CD14-positive monocyte (primary cell): ENCODE measurements around the gene CISH. TPM values are rescaled to one million over a fixed set of nuclear protein-coding genes. Genes with fewer than 3 reads are reported as not detected.

Source experiments
- DNase-seq, 3 donors: peaks; one replicate each; pipeline ENCODE4 v3.0.0-alpha.2; 2011 to 2022
- H2AFZ ChIP-seq: 2 replicates; pipeline ENCODE4 v1.6.0; 2012; ENCODE audit warnings: mild to moderate bottlenecking, low read depth, low read length, inconsistent platforms; ENCODE audit not compliant: insufficient read depth, poor library complexity, severe bottlenecking
- H3K27ac ChIP-seq, 2 donors: 1 replicate in 1 of 2; 2 replicates in 1 of 2; pipeline ENCODE4 v1.5.1; 2012 to 2013; ENCODE audit warnings: low read length in 2 of 2, control low read depth in 1 of 2, inconsistent platforms in 1 of 2, low read depth in 1 of 2, mild to moderate bottlenecking in 1 of 2
- H3K27me3 ChIP-seq, 2 donors: one replicate each; pipeline versions ENCODE4 v1.6.0 to v1.6.1; 2011 to 2013; ENCODE audit warnings: low read length in 2 of 2; ENCODE audit not compliant: control insufficient read depth in 2 of 2, insufficient read depth in 2 of 2
- H3K36me3 ChIP-seq, 2 donors: replicated peaks in 1 of 2; 1 replicate in 1 of 2; 2 replicates in 1 of 2; pipeline versions ENCODE4 v1.5.1 to v1.6.1; 2012 to 2013; ENCODE audit warnings: low read length in 2 of 2, control low read depth in 1 of 2, inconsistent platforms in 1 of 2, mild to moderate bottlenecking in 1 of 2; ENCODE audit not compliant: insufficient read depth in 2 of 2, control insufficient read depth in 1 of 2
- H3K4me1 ChIP-seq, 2 donors: 1 replicate in 1 of 2; 2 replicates in 1 of 2; pipeline versions ENCODE4 v1.5.1 to v1.6.1; 2012 to 2013; ENCODE audit warnings: low read length in 2 of 2, control low read depth in 1 of 2, inconsistent platforms in 1 of 2, mild to moderate bottlenecking in 1 of 2, moderate library complexity in 1 of 2; ENCODE audit not compliant: insufficient read depth in 2 of 2, control insufficient read depth in 1 of 2
- H3K4me2 ChIP-seq: replicated peaks from 2 replicates; pipeline ENCODE3; 2012; ENCODE audit warnings: low read length, moderate library complexity, mild to moderate bottlenecking; ENCODE audit not compliant: poor library complexity, severe bottlenecking; ENCODE audit errors: extremely low read depth
- H3K4me3 ChIP-seq, 3 experiments: fragments of 200-600 bp in 1 of 3; sonication (generic) in 1 of 3; replicated peaks in 1 of 3; 1 replicate in 2 of 3; 2 replicates in 1 of 3; pipeline ENCODE4 v1.5.1; 2011 to 2013; ENCODE audit warnings: low read length in 3 of 3, mild to moderate bottlenecking in 3 of 3, control low read depth in 2 of 3, low read depth in 2 of 3, inconsistent platforms in 1 of 3, moderate library complexity in 1 of 3
- H3K79me2 ChIP-seq: 2 replicates; pipeline ENCODE4 v1.6.0; 2012; ENCODE audit warnings: mild to moderate bottlenecking, control low read depth, inconsistent platforms, low read length, moderate library complexity; ENCODE audit not compliant: insufficient read depth
- H3K9ac ChIP-seq: 2 replicates; pipeline ENCODE4 v1.6.0; 2017; ENCODE audit warnings: low read length, mild to moderate bottlenecking; ENCODE audit not compliant: insufficient read depth, poor library complexity, severe bottlenecking
- H3K9me3 ChIP-seq, 2 donors: replicated peaks in 1 of 2; 1 replicate in 1 of 2; 2 replicates in 1 of 2; pipeline versions ENCODE4 v1.5.1 to v1.6.1; 2012 to 2013; ENCODE audit warnings: low read length in 2 of 2, control low read depth in 1 of 2; ENCODE audit not compliant: control insufficient read depth in 1 of 2, insufficient read depth in 1 of 2
- H4K20me1 ChIP-seq: 2 replicates; pipeline ENCODE4 v1.6.0; 2012; ENCODE audit warnings: mild to moderate bottlenecking, low read length, control low read depth, moderate library complexity; ENCODE audit not compliant: insufficient read depth
- H3K27ac Mint-ChIP-seq, 7 donors: one replicate each; pipeline ENCODE4 v1.8.0; 2020; ENCODE audit warnings: mild to moderate bottlenecking in 7 of 7, mixed read lengths in 7 of 7, moderate library complexity in 6 of 7, inconsistent platforms in 2 of 7
- H3K27me3 Mint-ChIP-seq, 3 donors: one replicate each; pipeline ENCODE4 v1.8.0; 2021 to 2022; ENCODE audit warnings: low read depth in 3 of 3, mild to moderate bottlenecking in 3 of 3, mixed read lengths in 3 of 3, moderate library complexity in 3 of 3, inconsistent platforms in 1 of 3
- H3K36me3 Mint-ChIP-seq, 2 donors: one replicate each; pipeline ENCODE4 v1.8.0; 2020; ENCODE audit warnings: mixed read lengths in 2 of 2, inconsistent platforms in 1 of 2, mild to moderate bottlenecking in 1 of 2
- H3K4me1 Mint-ChIP-seq: one replicate; pipeline ENCODE4 v1.8.0; 2020; ENCODE audit warnings: mild to moderate bottlenecking, mixed read lengths
- H3K4me3 Mint-ChIP-seq, 2 donors: one replicate each; pipeline ENCODE4 v1.8.0; 2020; ENCODE audit warnings: mild to moderate bottlenecking in 2 of 2, mixed read lengths in 2 of 2, moderate library complexity in 1 of 2
- H3K9me3 Mint-ChIP-seq, 7 donors: one replicate each; pipeline ENCODE4 v1.8.0; 2020 to 2022; ENCODE audit warnings: mixed read lengths in 7 of 7, mild to moderate bottlenecking in 6 of 7, moderate library complexity in 6 of 7, inconsistent platforms in 2 of 7
- WGBS: methylation state at CpG from one replicate; pipeline ENCODE4 v1.1.5; 2013; ENCODE audit warnings: missing lambda C conversion rate; ENCODE audit not compliant: insufficient coverage; 5-methylcytosine and 5-hydroxymethylcytosine counted together
- intact Hi-C, 2 donors: fragments of 100-400 bp; cut with micrococcal nuclease; formaldehyde crosslinking; loops; one replicate each; pipeline versions ENCODE4 v1.15.0 to v1.15.1; 2023
- polyA plus RNA-seq, 3 donors: library from polyadenylated mRNA; depleted of rRNA in 1 of 3; unstranded in 2 of 3; stranded (reverse) in 1 of 3; fragments of 300-500 nt in 2 of 3; fragments of >200 nt in 1 of 3; fragmentation: Illumina TruSeq in 2 of 3; gene quantifications; 1 replicate in 2 of 3; 2 replicates in 1 of 3; pipeline ENCODE4 v1.2.3, GENCODE V29; 2012 to 2021
- TF ChIP-seq, protein P1 (sequence below): fragments of 200-600 bp; IDR thresholded peaks from one replicate; pipeline ENCODE4 v1.8.0; 2022; ENCODE audit warnings: antibody characterized with exemption, mild to moderate bottlenecking

Gene CISH
- polyA plus RNA-seq, 3 donors, result 2.9 to 20.1 (median 6.2) TPM

DNA sequence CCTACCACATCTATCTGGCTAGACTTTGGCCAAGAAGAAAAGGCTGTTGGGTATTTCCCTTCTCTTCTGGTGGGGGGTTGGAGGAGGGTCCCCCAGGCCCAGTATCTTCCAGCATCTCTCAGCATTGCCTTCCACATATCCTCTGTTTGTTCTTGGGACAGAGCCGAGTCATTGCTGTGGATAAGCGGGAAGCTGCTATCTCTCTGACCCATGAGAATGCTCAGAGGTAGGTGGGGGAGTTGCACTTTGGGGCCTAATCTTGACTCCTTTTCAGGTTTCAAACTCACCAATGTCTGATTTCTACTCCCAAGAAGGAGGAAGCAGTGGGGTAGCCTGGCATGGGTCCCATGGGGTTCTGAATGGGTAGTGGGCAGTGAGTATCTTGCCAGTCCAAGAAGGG is 34.2 kb downstream of the CISH start:
- Mint-ChIP-seq H3K9me3 (no peaks in the 10 kb centered on the region), H3K36me3 (peaks cover 30 to 54% of the 10 kb centered on the region in 2 donors), H3K4me1 (peaks cover 15% of the 10 kb centered on the region), H3K27ac (no peak overlapping the region), H3K27me3 (peaks cover 0 to 2% (median 0%) of the 10 kb centered on the region in 3 donors), H3K4me3 (no peak overlapping the region)
- Histone ChIP-seq H3K27me3 (no peaks in the 10 kb centered on the region), H3K4me1 (peaks cover 3 to 9% of the 10 kb centered on the region in 2 donors), H3K36me3 (peaks cover 21 to 55% of the 10 kb centered on the region in 2 donors), H3K9me3 (no peaks in the 10 kb centered on the region), H2AFZ (no peak overlapping the region), H3K9ac (no peak overlapping the region), H3K4me2 (no peak overlapping the region), H3K27ac (no peak overlapping the region), H4K20me1 (no peaks in the 10 kb centered on the region), H3K79me2 (no peaks in the 10 kb centered on the region), H3K4me3 (no peak overlapping the region)
- WGBS, result no CpG with 5 or more reads among the region's 2 CpGs
- TF ChIP-seq, protein P1, sequence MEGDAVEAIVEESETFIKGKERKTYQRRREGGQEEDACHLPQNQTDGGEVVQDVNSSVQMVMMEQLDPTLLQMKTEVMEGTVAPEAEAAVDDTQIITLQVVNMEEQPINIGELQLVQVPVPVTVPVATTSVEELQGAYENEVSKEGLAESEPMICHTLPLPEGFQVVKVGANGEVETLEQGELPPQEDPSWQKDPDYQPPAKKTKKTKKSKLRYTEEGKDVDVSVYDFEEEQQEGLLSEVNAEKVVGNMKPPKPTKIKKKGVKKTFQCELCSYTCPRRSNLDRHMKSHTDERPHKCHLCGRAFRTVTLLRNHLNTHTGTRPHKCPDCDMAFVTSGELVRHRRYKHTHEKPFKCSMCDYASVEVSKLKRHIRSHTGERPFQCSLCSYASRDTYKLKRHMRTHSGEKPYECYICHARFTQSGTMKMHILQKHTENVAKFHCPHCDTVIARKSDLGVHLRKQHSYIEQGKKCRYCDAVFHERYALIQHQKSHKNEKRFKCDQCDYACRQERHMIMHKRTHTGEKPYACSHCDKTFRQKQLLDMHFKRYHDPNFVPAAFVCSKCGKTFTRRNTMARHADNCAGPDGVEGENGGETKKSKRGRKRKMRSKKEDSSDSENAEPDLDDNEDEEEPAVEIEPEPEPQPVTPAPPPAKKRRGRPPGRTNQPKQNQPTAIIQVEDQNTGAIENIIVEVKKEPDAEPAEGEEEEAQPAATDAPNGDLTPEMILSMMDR, result no peak
- intact Hi-C loops, result loop anchor here in 1 of 2 donors (10.0 kb wide), 1 partner anchor 77 kb away; no protein-coding TSS in a partner anchor
- no peak for DNase-seq

DNA sequence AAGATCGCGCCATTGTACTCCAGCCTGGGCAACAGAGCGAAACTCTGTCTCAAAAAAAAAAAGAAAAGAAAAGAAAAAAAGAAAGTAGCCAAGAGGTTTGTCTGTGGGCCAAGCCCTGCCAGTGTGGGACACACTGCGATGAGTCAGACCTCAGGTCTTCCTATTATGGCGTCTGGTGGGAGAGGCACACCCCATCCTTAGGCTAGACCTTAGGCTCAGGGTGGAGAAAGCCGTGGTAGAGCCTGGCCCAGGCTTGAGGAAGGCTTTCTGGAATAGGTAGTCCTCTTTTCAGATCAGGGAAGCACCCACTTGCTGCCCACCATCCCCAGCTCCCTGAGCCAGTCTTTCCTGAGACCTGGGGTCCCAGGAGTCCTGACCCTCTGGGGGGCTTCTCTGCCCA is 36.2 kb downstream of the CISH start:
- 86% methylated on average over 6 of the region's 6 CpGs for WGBS
- H3K27ac ChIP-seq, result no peak overlapping the region

More for the DNA sequence above, 36.2 kb downstream of the CISH start:
- H3K9me3 ChIP-seq, result no peaks in the 10 kb centered on the region
- no peak for DNase-seq
- Mint-ChIP-seq H3K27me3 (no peaks in the 10 kb centered on the region), H3K4me1 (peaks cover 19% of the 10 kb centered on the region), H3K9me3 (no peaks in the 10 kb centered on the region), H3K4me3 (no peak overlapping the region), H3K27ac (peak overlapping the region in 2 of 7 donors; percentile 15 to 41), H3K36me3 (peaks cover 25 to 43% of the 10 kb centered on the region in 2 donors)
- peaks cover 5 to 14% of the 10 kb centered on the region in 2 donors for H3K4me1 ChIP-seq
- H3K4me3 ChIP-seq, result no peak overlapping the region
- H2AFZ ChIP-seq, result no peak overlapping the region
- H3K27me3 ChIP-seq, result no peaks in the 10 kb centered on the region
- intact Hi-C loops, result loop anchor here in 1 of 2 donors (10.0 kb wide), 1 partner anchor 79 kb away; no protein-coding TSS in a partner anchor
- TF ChIP-seq, protein P1, result no peak
- H3K4me2 ChIP-seq, result no peak overlapping the region
- peaks cover 16 to 47% of the 10 kb centered on the region in 2 donors for H3K36me3 ChIP-seq
- H4K20me1 ChIP-seq, result no peaks in the 10 kb centered on the region
- H3K9ac ChIP-seq, result no peak overlapping the region
- H3K79me2 ChIP-seq, result no peaks in the 10 kb centered on the region
